ENCODE results near the gene VAV2.
"Not testable (repeated sequence)": the region's sequence is repeated elsewhere in the genome, so short reads cannot be mapped to it uniquely, and the experiment has no call there.

GRCh38 chr9:133744528-133744927, 247.6 kb downstream of the VAV2 start:
- TF ChIP-seq CTCF (IDR thresholded peaks at IDR 0.05); POLR2AphosphoS5 (IDR thresholded peaks at IDR 0.05; ENCODE audit: insufficient read depth in 1 of 2, low read depth in 1 of 2); POLR2A (IDR thresholded peaks at IDR 0.05): not testable (repeated sequence)
